Testis (tissue), 3 donors: ENCODE results near the gene MED17. TPM values are rescaled to one million over a fixed set of nuclear protein-coding genes. Genes with fewer than 3 reads are reported as not detected.

Experiments used
- DNase-seq: peaks from one replicate; pipeline ENCODE4 v3.0.0-alpha.2; 2019
- H3K27ac ChIP-seq, 2 donors: fragments of 200-600 bp; sonication (generic); one replicate each; pipeline ENCODE4 v1.5.1; 2019
- H3K27me3 ChIP-seq: fragments of 200-600 bp; sonication (generic); one replicate; pipeline ENCODE4 v1.5.1; 2019
- H3K36me3 ChIP-seq: fragments of 200-600 bp; sonication (generic); one replicate; pipeline ENCODE4 v1.5.1; 2017; ENCODE audit warnings: low read depth; ENCODE audit errors: missing control alignments
- H3K4me1 ChIP-seq: fragments of 200-600 bp; sonication (generic); one replicate; pipeline ENCODE4 v1.5.1; 2019
- H3K4me3 ChIP-seq, 2 donors: fragments of 200-600 bp; sonication (generic); one replicate each; pipeline ENCODE4 v1.5.1; 2017 to 2019
- H3K9me3 ChIP-seq: fragments of 200-600 bp; sonication (generic); one replicate; pipeline ENCODE4 v1.5.1; 2017
- CTCF ChIP-seq, 3 experiments: fragments of 450-650 bp in 2 of 3; fragments of 200-600 bp in 1 of 3; sonication (generic) in 1 of 3; IDR thresholded peaks; one replicate each; pipeline ENCODE4 v1.5.1; 2016 to 2019; ENCODE audit warnings: antibody characterized with exemption in 3 of 3, mild to moderate bottlenecking in 2 of 3, moderate library complexity in 1 of 3
- POLR2A ChIP-seq: fragments of 450-650 bp; IDR thresholded peaks from one replicate; pipeline ENCODE4 v1.6.1; 2017; ENCODE audit warnings: antibody characterized with exemption, mild to moderate bottlenecking, moderate library complexity
- WGBS, 2 donors: methylation state at CpG; one replicate each; pipeline ENCODE4 v1.1.5; 2018; 5-methylcytosine and 5-hydroxymethylcytosine counted together
- intact Hi-C: fragments of 100-400 bp; cut with DNase I; formaldehyde crosslinking; loops from one replicate; pipeline ENCODE4 v1.15.1; 2023; ENCODE audit warnings: low total_unique reads
- polyA plus RNA-seq: library from polyadenylated mRNA; stranded (reverse); fragments of 350-450 nt; fragmentation: Illumina TruSeq; extraction: RNeasy Lipid Tissue Mini Kit (QIAGEN cat#74804); gene quantifications from one replicate; pipeline ENCODE4 v1.2.3, GENCODE V29; 2014; ENCODE audit warnings: low read depth, low replicate concordance; ENCODE audit not compliant: insufficient read depth
- small RNA-seq, 2 donors: library from RNA; depleted of rRNA; stranded (forward); fragments of <200 nt; gene quantifications; one replicate each; pipeline ENCODE3, GENCODE V24; 2016
- total RNA-seq, 2 donors: library from RNA; depleted of rRNA; stranded (reverse); fragments of >200 nt; gene quantifications; one replicate each; pipeline ENCODE4 v1.2.3, GENCODE V29; 2016

The MED17 gene
- total and polyA plus RNA-seq, 3 donors from 2014 or later = 22.4 to 29.8 (median 23.2) TPM

GRCh38 chr11:93852242-93852641, 68.2 kb downstream of the MED17 start:
- H3K4me3 ChIP-seq = no peak overlapping the region
- WGBS, 2 donors = 90 to 96% methylated on average over 5 of the region's 5 CpGs
- no peaks in the 10 kb centered on the region for H3K27me3 ChIP-seq
- TF ChIP-seq POLR2A (no peak), CTCF (IDR thresholded peaks at IDR 0.05) (no peak)
- intact Hi-C loops = no loop called here
- H3K9me3 ChIP-seq = no peaks in the 10 kb centered on the region
- no peak overlapping the region for H3K27ac ChIP-seq
- H3K36me3 ChIP-seq = no peaks in the 10 kb centered on the region
- no peak for DNase-seq
- H3K4me1 ChIP-seq = no peaks in the 10 kb centered on the region

- WGBS, 2 donors = 54 to 57% methylated on average over 3 of the region's 3 CpGs
- Histone ChIP-seq H3K36me3 (no peaks in the 10 kb centered on the region), H3K4me1 (no peaks in the 10 kb centered on the region), H3K27ac (peak overlapping the region in 1 of 2 donors; percentile 39), H3K9me3 (no peaks in the 10 kb centered on the region), H3K27me3 (no peaks in the 10 kb centered on the region), H3K4me3 (no peak overlapping the region)
- DNase-seq = no peak
- TF ChIP-seq CTCF (IDR thresholded peaks at IDR 0.05) (no peak), POLR2A (no peak)
- intact Hi-C loops = no loop called here
These were observed 73.5 kb downstream of the MED17 start for GRCh38 chr11:93857413-93858120.

GRCh38 chr11:93858121-93858775, 74.2 kb downstream of the MED17 start:
- intact Hi-C loops = no loop called here
- Histone ChIP-seq H3K4me3 (no peak overlapping the region), H3K36me3 (no peaks in the 10 kb centered on the region), H3K27me3 (no peaks in the 10 kb centered on the region), H3K4me1 (no peaks in the 10 kb centered on the region), H3K9me3 (no peaks in the 10 kb centered on the region), H3K27ac (peak overlapping the region in 1 of 2 donors; percentile 39)
- TF ChIP-seq POLR2A (no peak), CTCF (IDR thresholded peaks at IDR 0.05) (no peak)
- 43 to 44% methylated on average over 3 of the region's 3 CpGs for whole genome bisulfite sequencing, 2 donors
- no peak for DNase-seq

- no peaks in the 10 kb centered on the region for H3K36me3 ChIP-seq
- TF ChIP-seq CTCF (IDR thresholded peaks at IDR 0.05) = no peak
- no peak for TF ChIP-seq POLR2A
- intact Hi-C loops = no loop called here
- no peaks in the 10 kb centered on the region for H3K27me3 ChIP-seq
- H3K27ac ChIP-seq = no peak overlapping the region
- H3K4me1 ChIP-seq = no peaks in the 10 kb centered on the region
- peak; percentile 47 for DNase-seq
- no peaks in the 10 kb centered on the region for H3K9me3 ChIP-seq
- H3K4me3 ChIP-seq = no peak overlapping the region
- 46 to 63% methylated on average over 2 to 4 of the region's 4 CpGs for WGBS, 2 donors
These were observed 77.7 kb downstream of the MED17 start for GRCh38 chr11:93861808-93862207.

Small RNA genes lying within 50 kb of the gene (small RNA-seq; reads per million reads assigned to genes)
- 0 reads per million in 2 donors for gene RF00019
- 0 reads per million in 2 donors for gene SNORA40

Other genes starting within 250 kb of the MED17 start
- gene SMCO4, start 240.9 kb upstream of the MED17 start, total RNA-seq = 10 to 100 TPM; 33.6 to 34.2 TPM
- gene SMCO4, start 240.9 kb upstream of the MED17 start, polyA plus RNA-seq = 59.9 TPM
- gene CEP295, start 122.6 kb upstream of the MED17 start, total RNA-seq = 10 to 100 TPM; 33.9 to 45.5 TPM
- 9.8 TPM for gene CEP295, start 122.6 kb upstream of the MED17 start, polyA plus RNA-seq
- gene TAF1D, start 42.8 kb upstream of the MED17 start, total RNA-seq = 10 to 100 TPM; 70.3 to 88.5 TPM
- gene TAF1D, start 42.8 kb upstream of the MED17 start, polyA plus RNA-seq = 24.0 TPM
- 10 to 100 TPM; 28.5 to 49.5 TPM for gene C11orf54, start 42.6 kb upstream of the MED17 start, total RNA-seq
- gene C11orf54, start 42.6 kb upstream of the MED17 start, polyA plus RNA-seq = 32.6 TPM
- under 1 TPM; 0.31 to 0.50 TPM for gene VSTM5, start 66.3 kb downstream of the MED17 start, total RNA-seq
- 0.26 TPM for gene VSTM5, start 66.3 kb downstream of the MED17 start, polyA plus RNA-seq
- gene HEPHL1, start 237.1 kb downstream of the MED17 start, total RNA-seq = under 1 TPM; 0.24 to 0.87 TPM
- gene HEPHL1, start 237.1 kb downstream of the MED17 start, polyA plus RNA-seq = 0.54 TPM